ENCODE data around the gene RND2.
"Not testable (repeated sequence)": the region's sequence is repeated elsewhere in the genome, so short reads cannot be mapped to it uniquely, and the experiment has no call there.

The RND2 gene

GRCh38 chr17:43027091-43028032 lies 2.3 kb downstream of the RND2 start:
- no peak for DNase-seq

- DNase-seq = no peak
Observed at GRCh38 chr17:43028221-43028861, 3.3 kb downstream of the RND2 start.

GRCh38 chr17:43030137-43030767 lies 5.2 kb downstream of the RND2 start:
- no peak for DNase-seq

- DNase-seq = no peak
Observed at GRCh38 chr17:43031666-43032065, 6.6 kb downstream of the RND2 start.

- no peak for DNase-seq
Observed at GRCh38 chr17:43033948-43034881, 9.2 kb downstream of the RND2 start.

- DNase-seq = no peak
Observed at GRCh38 chr17:43034894-43035293, 9.9 kb downstream of the RND2 start.

- DNase-seq = no peak
Observed at GRCh38 chr17:43039646-43040045, 14.6 kb downstream of the RND2 start.

- no peak for DNase-seq
Observed at GRCh38 chr17:43040655-43041054, 15.6 kb downstream of the RND2 start.

GRCh38 chr17:43042025-43042628 lies 17.1 kb downstream of the RND2 start:
- no peak for DNase-seq

- DNase-seq = no peak
Observed at GRCh38 chr17:43043307-43043706, 18.3 kb downstream of the RND2 start.

- DNase-seq = no peak
Observed at GRCh38 chr17:43044024-43044423, 19.0 kb downstream of the RND2 start.

- DNase-seq = no peak
Observed at GRCh38 chr17:43051969-43052368, 26.9 kb downstream of the RND2 start.

GRCh38 chr17:43053008-43053407 lies 28.0 kb downstream of the RND2 start:
- not testable (repeated sequence) for DNase-seq

- DNase-seq = no peak
Observed at GRCh38 chr17:43056051-43056450, 31.0 kb downstream of the RND2 start.

GRCh38 chr17:43062984-43063638 lies 38.1 kb downstream of the RND2 start:
- DNase-seq = no peak

GRCh38 chr17:43068570-43069367 lies 43.7 kb downstream of the RND2 start:
- DNase-seq = no peak

GRCh38 chr17:43069368-43069898 lies 44.4 kb downstream of the RND2 start:
- no peak for DNase-seq

GRCh38 chr17:43070257-43070656 lies 45.2 kb downstream of the RND2 start:
- DNase-seq = no peak

GRCh38 chr17:43070872-43071271 lies 45.8 kb downstream of the RND2 start:
- no peak for DNase-seq

GRCh38 chr17:43074869-43075268 lies 49.8 kb downstream of the RND2 start:
- DNase-seq = no peak
